ENCODE measurements around the gene ENTPD1. TPM values are rescaled to one million over a fixed set of nuclear protein-coding genes. Genes with fewer than 3 reads are reported as not detected.

The ENTPD1 gene
- total RNA-seq, 1 donor from 2014 or later, result 0.95 TPM

GRCh38 chr10:95837783-95838182, 81.8 kb downstream of the ENTPD1 start:
- Histone ChIP-seq H3K9ac (ENCODE audit: low read length) (no peak overlapping the region), H2AFZ (ENCODE audit: low read depth, low read length) (no peak overlapping the region), H4K20me1 (ENCODE audit: insufficient read depth, low read length) (no peaks in the 10 kb centered on the region), H3K79me2 (ENCODE audit: insufficient read depth, low read length) (no peaks in the 10 kb centered on the region), H3K9me3 (ENCODE audit: insufficient read depth, low read depth, low read length) (no peaks in the 10 kb centered on the region), H3K27me3 (ENCODE audit: insufficient read depth, low read length) (no peaks in the 10 kb centered on the region), H3K27ac (ENCODE audit: low read depth, low read length) (no peak overlapping the region), H3K4me2 (ENCODE audit: low read length) (no peak overlapping the region), H3K4me1 (ENCODE audit: insufficient read depth, low read length) (peaks cover 3% of the 10 kb centered on the region), H3K4me3 (ENCODE audit: insufficient read depth, low read depth, low read length) (no peak overlapping the region), H3K36me3 (ENCODE audit: insufficient read depth, low read length) (no peaks in the 10 kb centered on the region)
- DNase-seq (ENCODE audit: low read depth), result no peak
- TF ChIP-seq EZH2 (IDR thresholded peaks at IDR 0.05; ENCODE audit: insufficient read depth, low read length), result no peak
- no peak for TF ChIP-seq CTCF (IDR thresholded peaks at IDR 0.05; ENCODE audit: insufficient read depth, low read depth, low read length)
- peaks cover 2% of the 10 kb centered on the region for H3K9me3 Mint-ChIP-seq (ENCODE audit: unreplicated experiment)
- peaks cover 8% of the 10 kb centered on the region for H3K4me1 Mint-ChIP-seq (ENCODE audit: low read depth, unreplicated experiment)
- H3K36me3 Mint-ChIP-seq (ENCODE audit: low read depth, unreplicated experiment), result no peaks in the 10 kb centered on the region
- no peak overlapping the region for H3K27ac Mint-ChIP-seq (ENCODE audit: unreplicated experiment)
- no peak overlapping the region for H3K4me3 Mint-ChIP-seq (ENCODE audit: unreplicated experiment)
- no peak for FAIRE-seq
- peaks cover under 1% of the 10 kb centered on the region for H3K27me3 Mint-ChIP-seq (ENCODE audit: low read depth, unreplicated experiment)

- no peak overlapping the region for H3K27ac ChIP-seq (ENCODE audit: low read depth, low read length)
- H3K4me3 Mint-ChIP-seq (ENCODE audit: unreplicated experiment), result no peak overlapping the region
Measured at GRCh38 chr10:95840121-95840520, 84.2 kb downstream of the ENTPD1 start.

More at GRCh38 chr10:95840121-95840520, 84.2 kb downstream of the ENTPD1 start:
- H3K4me1 Mint-ChIP-seq (ENCODE audit: low read depth, unreplicated experiment), result peaks cover 8% of the 10 kb centered on the region
- no peaks in the 10 kb centered on the region for H3K36me3 Mint-ChIP-seq (ENCODE audit: low read depth, unreplicated experiment)
- H3K36me3 ChIP-seq (ENCODE audit: insufficient read depth, low read length), result no peaks in the 10 kb centered on the region
- FAIRE-seq, result no peak
- DNase-seq (ENCODE audit: low read depth), result no peak
- no peak overlapping the region for H2AFZ ChIP-seq (ENCODE audit: low read depth, low read length)
- H3K9me3 Mint-ChIP-seq (ENCODE audit: unreplicated experiment), result no peaks in the 10 kb centered on the region
- H3K4me3 ChIP-seq (ENCODE audit: insufficient read depth, low read depth, low read length), result no peak overlapping the region
- TF ChIP-seq EZH2 (IDR thresholded peaks at IDR 0.05; ENCODE audit: insufficient read depth, low read length), result no peak
- TF ChIP-seq CTCF (IDR thresholded peaks at IDR 0.05; ENCODE audit: insufficient read depth, low read depth, low read length), result no peak
- H3K27ac Mint-ChIP-seq (ENCODE audit: unreplicated experiment), result no peak overlapping the region
- H3K4me1 ChIP-seq (ENCODE audit: insufficient read depth, low read length), result peaks cover 3% of the 10 kb centered on the region
- no peaks in the 10 kb centered on the region for H3K27me3 ChIP-seq (ENCODE audit: insufficient read depth, low read length)
- H3K4me2 ChIP-seq (ENCODE audit: low read length), result no peak overlapping the region
- H3K79me2 ChIP-seq (ENCODE audit: insufficient read depth, low read length), result no peaks in the 10 kb centered on the region
- no peaks in the 10 kb centered on the region for H4K20me1 ChIP-seq (ENCODE audit: insufficient read depth, low read length)
- peaks cover 6% of the 10 kb centered on the region for H3K27me3 Mint-ChIP-seq (ENCODE audit: low read depth, unreplicated experiment)
- H3K9ac ChIP-seq (ENCODE audit: low read length), result no peak overlapping the region
- no peaks in the 10 kb centered on the region for H3K9me3 ChIP-seq (ENCODE audit: insufficient read depth, low read depth, low read length)
